ENCODE measurements around the gene CLEC3A. TPM values are rescaled to one million over a fixed set of nuclear protein-coding genes. Genes with fewer than 3 reads are reported as not detected.

CLEC3A gene
- total and polyA plus RNA-seq, 2 donors (not counting 1 experiment from before 2014, with no cell fraction given), result not detected

GRCh38 chr16:78075800-78076199 is 53.5 kb downstream of the CLEC3A start:
- H3K27ac Mint-ChIP-seq, result no peak overlapping the region
- Histone ChIP-seq H3K4me3 (ENCODE audit: control extremely low read depth in 1 of 5, extremely low read depth in 1 of 5, insufficient read depth in 1 of 5, low read depth in 2 of 5, low read length in 4 of 5) (no peak overlapping the region), H3K79me2 (ENCODE audit: control insufficient read depth, insufficient read depth, low read length) (no peaks in the 10 kb centered on the region), H4K20me1 (ENCODE audit: control insufficient read depth, insufficient read depth, low read length, poor library complexity, severe bottlenecking) (no peaks in the 10 kb centered on the region), H3K4me1 (ENCODE audit: control insufficient read depth in 2 of 2, insufficient read depth in 2 of 2, low read length in 2 of 2) (no peaks in the 10 kb centered on the region), H3K9me3 (ENCODE audit: control extremely low read depth in 1 of 3, control insufficient read depth in 2 of 3, insufficient read depth in 1 of 3, low read length in 2 of 3) (peaks cover 0 to 4% (median 0%) of the 10 kb centered on the region in 3 donors), H3K27me3 (replicated peaks in 1 of 4; ENCODE audit: control extremely low read depth in 1 of 4, control insufficient read depth in 3 of 4, insufficient read depth in 4 of 4, low read length in 3 of 4) (peaks cover 0 to 5% (median 0%) of the 10 kb centered on the region in 4 experiments), H3K9ac (ENCODE audit: low read length) (no peak overlapping the region), H3K4me2 (replicated peaks; ENCODE audit: low read depth, low read length, poor library complexity, severe bottlenecking) (no peak overlapping the region), H3K27ac (ENCODE audit: low read length in 2 of 2) (no peak overlapping the region), H2AFZ (ENCODE audit: insufficient read depth, low read depth, low read length, poor library complexity, severe bottlenecking) (no peak overlapping the region), H3K36me3 (replicated peaks in 1 of 2; ENCODE audit: control extremely low read depth in 1 of 2, control insufficient read depth in 1 of 2, extremely low read depth in 1 of 2, insufficient read depth in 2 of 2, low read length in 1 of 2) (no peaks in the 10 kb centered on the region)
- no peak for ATAC-seq (ENCODE audit: low read depth)
- intact Hi-C loops (cut with micrococcal nuclease), result no loop called here
- no peaks in the 10 kb centered on the region for H3K4me1 Mint-ChIP-seq
- ChIA-PET POLR2A (no interaction called here), CTCF (no interaction called here)
- TF ChIP-seq EZH2 (IDR thresholded peaks at IDR 0.05; ENCODE audit: borderline replicate concordance, insufficient read depth, low read depth, low read length, poor library complexity, severe bottlenecking), result no peak
- no peak for TF ChIP-seq CTCF (IDR thresholded peaks at IDR 0.05)
- 75% methylated on average over 1 of the region's 3 CpGs for WGBS (ENCODE audit: insufficient coverage)
- H3K4me3 Mint-ChIP-seq, result no peak overlapping the region
- peaks cover 37% of the 10 kb centered on the region for H3K27me3 Mint-ChIP-seq
- no peaks in the 10 kb centered on the region for H3K9me3 Mint-ChIP-seq (ENCODE audit: insufficient read depth)
- DNase-seq, result no peak

- POLR2A ChIA-PET, result no interaction called here
- Histone ChIP-seq H3K9me3 (ENCODE audit: control extremely low read depth in 1 of 3, control insufficient read depth in 2 of 3, insufficient read depth in 1 of 3, low read length in 2 of 3) (peaks cover 0 to 4% (median 0%) of the 10 kb centered on the region in 3 donors), H3K36me3 (replicated peaks in 1 of 2; ENCODE audit: control extremely low read depth in 1 of 2, control insufficient read depth in 1 of 2, extremely low read depth in 1 of 2, insufficient read depth in 2 of 2, low read length in 1 of 2) (no peaks in the 10 kb centered on the region), H3K27me3 (replicated peaks in 1 of 4; ENCODE audit: control extremely low read depth in 1 of 4, control insufficient read depth in 3 of 4, insufficient read depth in 4 of 4, low read length in 3 of 4) (peaks cover 0 to 11% (median 3%) of the 10 kb centered on the region in 4 experiments), H3K9ac (ENCODE audit: low read length) (no peak overlapping the region), H3K4me1 (ENCODE audit: control insufficient read depth in 2 of 2, insufficient read depth in 2 of 2, low read length in 2 of 2) (no peaks in the 10 kb centered on the region), H3K27ac (ENCODE audit: low read length in 2 of 2) (no peak overlapping the region), H2AFZ (ENCODE audit: insufficient read depth, low read depth, low read length, poor library complexity, severe bottlenecking) (no peak overlapping the region), H3K79me2 (ENCODE audit: control insufficient read depth, insufficient read depth, low read length) (no peaks in the 10 kb centered on the region), H3K4me2 (replicated peaks; ENCODE audit: low read depth, low read length, poor library complexity, severe bottlenecking) (no peak overlapping the region), H4K20me1 (ENCODE audit: control insufficient read depth, insufficient read depth, low read length, poor library complexity, severe bottlenecking) (no peaks in the 10 kb centered on the region), H3K4me3 (ENCODE audit: control extremely low read depth in 1 of 5, extremely low read depth in 1 of 5, insufficient read depth in 1 of 5, low read depth in 2 of 5, low read length in 4 of 5) (no peak overlapping the region)
- TF ChIP-seq CTCF (IDR thresholded peaks at IDR 0.05) (no peak), EZH2 (IDR thresholded peaks at IDR 0.05; ENCODE audit: borderline replicate concordance, insufficient read depth, low read depth, low read length, poor library complexity, severe bottlenecking) (no peak)
- Mint-ChIP-seq H3K4me1 (no peaks in the 10 kb centered on the region), H3K27me3 (peaks cover 23% of the 10 kb centered on the region), H3K9me3 (ENCODE audit: insufficient read depth) (no peaks in the 10 kb centered on the region), H3K4me3 (no peak overlapping the region), H3K27ac (no peak overlapping the region)
- CTCF ChIA-PET, result no interaction called here
- WGBS (ENCODE audit: insufficient coverage), result 87% methylated on average over 4 of the region's 4 CpGs
- DNase-seq (no peak), ATAC-seq (ENCODE audit: low read depth) (no peak)
- intact Hi-C loops (cut with micrococcal nuclease), result no loop called here
Measured at GRCh38 chr16:78081341-78081740, 59.0 kb downstream of the CLEC3A start.

Other genes with a start within 250 kb of the CLEC3A start
- gene VAT1L, start 234.0 kb upstream of the CLEC3A start, total RNA-seq, result not detected in 2 replicates
- gene VAT1L, start 234.0 kb upstream of the CLEC3A start, polyA plus RNA-seq, result 0.03 TPM in 1 of 2 replicates, not detected in the other
- 29.6 and 42.3 TPM in 2 replicates for gene WWOX, start 77.1 kb downstream of the CLEC3A start, total RNA-seq
- gene WWOX, start 77.1 kb downstream of the CLEC3A start, polyA plus RNA-seq, result 10.5 and 16.7 TPM in 2 replicates

Data from B cell (primary cell).